Activated CD4-positive, alpha-beta T cell treated with anti-CD3 and anti-CD28 coated beads, Interleukin-2, amount 10 ng/mL, durations not matched to agents 24 days and 14 days (primary cell): ENCODE results near the gene TUBB6. TPM values are rescaled to one million over a fixed set of nuclear protein-coding genes. Genes with fewer than 3 reads are reported as not detected.

Experiments
- DNase-seq: peaks from one replicate; pipeline ENCODE4 v3.0.0; 2022
- H3K27ac Mint-ChIP-seq: one replicate; pipeline ENCODE4 v1.8.0; 2022; ENCODE audit warnings: mild to moderate bottlenecking, mixed read lengths
- H3K27me3 Mint-ChIP-seq: one replicate; pipeline ENCODE4 v1.8.0; 2022; ENCODE audit warnings: mixed read lengths
- H3K36me3 Mint-ChIP-seq: one replicate; pipeline ENCODE4 v1.8.0; 2022; ENCODE audit warnings: low read depth, mild to moderate bottlenecking, mixed read lengths
- H3K4me1 Mint-ChIP-seq: one replicate; pipeline ENCODE4 v1.8.0; 2021; ENCODE audit warnings: mixed read lengths
- H3K4me3 Mint-ChIP-seq: one replicate; pipeline ENCODE4 v1.8.0; 2022; ENCODE audit warnings: mild to moderate bottlenecking, moderate library complexity, mixed read lengths
- H3K9me3 Mint-ChIP-seq: one replicate; pipeline ENCODE4 v1.8.0; 2021; ENCODE audit warnings: mixed read lengths
- intact Hi-C: fragments of 100-400 bp; cut with micrococcal nuclease; formaldehyde crosslinking; loops from one replicate; pipeline ENCODE4 v1.15.1; 2023
- total RNA-seq: library from RNA; stranded (reverse); gene quantifications from 2 replicates; pipeline ENCODE4 v1.2.3, GENCODE V29; 2022

The TUBB6 gene
- total RNA-seq, 1 donor from 2014 or later = 40.2 TPM

- intact Hi-C loops = no loop called here
- Mint-ChIP-seq H3K9me3 (no peaks in the 10 kb centered on the region), H3K4me1 (peaks cover 7% of the 10 kb centered on the region), H3K36me3 (peaks cover 43% of the 10 kb centered on the region), H3K27me3 (no peaks in the 10 kb centered on the region), H3K27ac (no peak overlapping the region), H3K4me3 (no peak overlapping the region)
- DNase-seq = no peak
Measured at GRCh38 chr18:12329125-12329698, 21.2 kb downstream of the TUBB6 start.

DNA sequence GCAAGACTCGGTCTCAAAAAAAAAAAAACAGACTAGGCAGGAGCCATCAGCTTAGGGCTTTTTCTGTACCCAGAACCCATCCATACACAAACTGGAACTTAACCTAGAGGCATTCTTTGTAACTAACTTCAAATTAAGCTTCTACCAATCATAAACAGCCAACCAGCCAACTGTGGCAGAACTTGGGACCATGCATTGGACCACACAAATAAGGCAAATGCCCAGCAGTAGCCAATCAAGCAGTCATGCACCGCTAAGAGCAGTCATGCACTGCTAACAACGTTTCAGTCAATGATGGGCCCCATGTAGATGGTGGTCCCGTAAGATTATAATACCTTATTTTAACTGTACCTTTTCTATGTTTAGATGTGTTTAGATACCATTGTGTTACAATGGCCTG, 22.7 kb downstream of the TUBB6 start:
- intact Hi-C loops = no loop called here
- Mint-ChIP-seq H3K4me3 (no peak overlapping the region), H3K4me1 (peaks cover 7% of the 10 kb centered on the region), H3K27me3 (no peaks in the 10 kb centered on the region), H3K9me3 (no peaks in the 10 kb centered on the region), H3K36me3 (peaks cover 47% of the 10 kb centered on the region), H3K27ac (no peak overlapping the region)
- no peak for DNase-seq

DNA sequence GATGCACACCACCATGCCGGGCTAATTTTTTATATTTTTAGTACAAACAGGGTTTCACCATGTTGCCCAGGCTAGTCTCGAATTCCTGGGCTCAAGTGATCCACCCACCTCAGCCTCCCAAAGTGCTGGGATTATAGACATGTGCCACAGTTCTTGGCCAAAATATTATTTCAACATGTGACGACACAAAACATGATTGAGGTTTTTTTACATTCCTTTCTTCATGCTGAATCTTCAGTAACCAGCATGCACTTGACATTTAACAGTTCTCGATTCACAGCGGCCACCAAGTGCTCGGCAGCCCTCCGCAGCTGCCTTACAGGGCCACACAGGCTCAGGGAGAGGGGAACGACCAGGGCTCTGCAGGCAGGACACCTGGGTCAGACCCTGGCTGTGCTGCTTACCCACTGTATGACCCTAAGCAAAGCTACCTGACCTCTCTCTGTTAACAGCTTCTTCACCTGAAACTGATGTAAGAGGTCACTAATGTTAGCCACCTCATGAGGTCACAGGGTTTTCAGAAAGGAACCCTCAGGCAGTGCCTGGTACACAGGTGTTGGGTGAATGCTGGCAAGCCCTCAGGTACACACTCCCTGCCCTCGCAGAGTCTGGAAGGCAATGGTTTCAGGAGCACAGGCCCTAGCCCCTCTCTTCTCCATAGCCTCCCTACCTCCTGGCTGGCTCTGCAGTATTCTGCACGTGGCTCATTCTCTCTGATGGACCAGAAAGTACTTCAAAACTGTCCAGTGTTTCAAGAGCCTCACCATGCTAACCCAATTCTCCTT, 25.7 kb downstream of the TUBB6 start:
- H3K4me3 Mint-ChIP-seq = no peak overlapping the region
- H3K27ac Mint-ChIP-seq = no peak overlapping the region
- intact Hi-C loops = no loop called here
- H3K9me3 Mint-ChIP-seq = no peaks in the 10 kb centered on the region
- no peaks in the 10 kb centered on the region for H3K27me3 Mint-ChIP-seq
- H3K4me1 Mint-ChIP-seq = no peaks in the 10 kb centered on the region
- DNase-seq = no peak
- H3K36me3 Mint-ChIP-seq = peaks cover 42% of the 10 kb centered on the region

DNA sequence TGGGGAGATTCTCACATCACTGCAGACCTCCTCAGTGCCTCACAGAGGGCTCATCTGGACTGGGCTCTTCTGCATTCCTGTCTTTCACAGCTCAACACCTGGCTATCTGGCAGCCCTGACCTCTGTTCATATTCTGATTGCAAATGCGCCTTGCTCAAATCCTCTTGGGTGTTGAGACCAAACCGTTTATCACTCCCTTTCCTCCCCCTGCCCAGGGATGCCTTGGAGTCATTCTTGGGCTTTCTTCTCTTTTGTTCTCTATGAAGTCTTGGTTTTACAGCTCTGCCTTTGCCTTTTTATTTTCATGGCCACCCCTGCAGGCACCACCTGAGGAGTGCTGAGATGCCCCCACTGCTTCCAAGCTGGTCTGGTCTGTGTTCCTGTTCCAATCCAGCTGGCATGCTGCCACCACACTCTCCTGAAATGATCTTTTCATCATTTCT, 26.3 kb downstream of the TUBB6 start:
- H3K4me1 Mint-ChIP-seq = no peaks in the 10 kb centered on the region
- H3K4me3 Mint-ChIP-seq = no peak overlapping the region
- DNase-seq = no peak
- no peaks in the 10 kb centered on the region for H3K9me3 Mint-ChIP-seq
- no peaks in the 10 kb centered on the region for H3K27me3 Mint-ChIP-seq
- no peak overlapping the region for H3K27ac Mint-ChIP-seq
- intact Hi-C loops = no loop called here
- peaks cover 39% of the 10 kb centered on the region for H3K36me3 Mint-ChIP-seq

GRCh38 chr18:12334863-12335262, 26.8 kb downstream of the TUBB6 start:
- no peaks in the 10 kb centered on the region for H3K4me1 Mint-ChIP-seq
- intact Hi-C loops = no loop called here
- H3K36me3 Mint-ChIP-seq = peaks cover 35% of the 10 kb centered on the region
- no peak overlapping the region for H3K27ac Mint-ChIP-seq
- H3K4me3 Mint-ChIP-seq = no peak overlapping the region
- H3K27me3 Mint-ChIP-seq = no peaks in the 10 kb centered on the region
- DNase-seq = no peak
- H3K9me3 Mint-ChIP-seq = no peaks in the 10 kb centered on the region

DNA sequence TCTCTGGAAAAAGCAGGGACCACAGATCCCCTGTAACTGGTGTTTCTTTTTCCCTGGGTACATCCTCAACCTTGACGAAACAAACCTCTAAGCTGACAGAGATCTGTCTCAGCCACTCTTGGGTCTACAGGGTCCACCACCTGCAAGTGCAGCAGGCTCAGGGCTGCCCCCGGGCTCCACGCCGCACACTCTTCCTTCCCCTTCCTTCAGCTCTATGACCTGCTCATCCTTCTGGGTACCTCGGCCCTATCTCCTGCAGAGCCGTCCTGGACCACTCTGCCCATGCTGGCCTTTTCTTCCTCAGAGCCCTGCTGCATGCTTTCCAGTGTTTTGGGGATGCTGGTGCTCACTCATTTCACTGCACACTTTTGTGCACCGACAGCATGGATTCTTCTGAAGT, 27.5 kb downstream of the TUBB6 start:
- intact Hi-C loops = no loop called here
- Mint-ChIP-seq H3K27me3 (no peaks in the 10 kb centered on the region), H3K27ac (peak overlapping the region; percentile 46), H3K36me3 (peaks cover 40% of the 10 kb centered on the region), H3K4me3 (no peak overlapping the region), H3K9me3 (no peaks in the 10 kb centered on the region), H3K4me1 (no peaks in the 10 kb centered on the region)
- no peak for DNase-seq

DNA sequence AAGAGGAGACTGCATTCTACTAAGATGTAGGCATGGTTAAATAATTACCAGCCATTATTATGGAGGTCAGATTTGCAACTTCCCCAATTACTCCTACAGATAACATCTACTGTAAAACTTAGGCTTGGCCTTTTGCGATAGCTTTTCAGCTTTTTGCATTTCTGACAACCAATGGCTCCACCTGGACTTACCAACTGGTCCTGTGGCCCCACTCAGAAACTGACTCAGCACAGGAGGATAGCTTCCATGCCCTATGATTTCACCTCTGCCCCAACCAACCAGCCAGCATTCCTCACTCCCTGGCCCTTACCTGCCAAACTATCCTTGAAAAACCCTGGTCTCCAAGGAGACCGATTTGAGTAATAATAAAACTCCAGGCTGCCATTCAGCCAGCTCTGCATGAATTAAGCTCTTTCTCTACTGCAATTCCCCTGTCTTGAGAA, 28.2 kb downstream of the TUBB6 start:
- no peak for DNase-seq
- H3K4me1 Mint-ChIP-seq = no peaks in the 10 kb centered on the region
- no peak overlapping the region for H3K4me3 Mint-ChIP-seq
- no peak overlapping the region for H3K27ac Mint-ChIP-seq
- H3K36me3 Mint-ChIP-seq = peaks cover 40% of the 10 kb centered on the region
- no peaks in the 10 kb centered on the region for H3K9me3 Mint-ChIP-seq
- H3K27me3 Mint-ChIP-seq = no peaks in the 10 kb centered on the region
- intact Hi-C loops = no loop called here

DNA sequence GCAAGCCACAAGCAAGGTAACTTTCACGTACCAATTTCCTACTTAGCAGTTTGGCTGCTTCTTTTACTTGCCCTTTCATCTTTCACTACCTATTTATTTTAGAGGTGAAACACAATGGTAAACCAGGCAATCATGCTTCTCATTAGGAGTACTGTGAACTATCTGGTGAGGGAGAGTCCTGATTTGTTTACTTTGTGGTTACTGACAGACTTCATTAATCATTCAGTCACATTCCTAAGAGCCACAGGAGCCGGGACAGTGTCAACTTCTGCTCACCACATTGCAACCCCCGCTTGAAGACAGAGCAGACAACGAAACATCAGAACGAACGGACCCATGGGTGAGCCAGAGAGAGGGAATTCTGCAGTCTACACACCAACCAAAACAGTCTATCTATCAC, 28.8 kb downstream of the TUBB6 start:
- no peak overlapping the region for H3K27ac Mint-ChIP-seq
- H3K9me3 Mint-ChIP-seq = no peaks in the 10 kb centered on the region
- no peaks in the 10 kb centered on the region for H3K4me1 Mint-ChIP-seq
- DNase-seq = no peak
- H3K27me3 Mint-ChIP-seq = no peaks in the 10 kb centered on the region
- no peak overlapping the region for H3K4me3 Mint-ChIP-seq
- H3K36me3 Mint-ChIP-seq = peaks cover 46% of the 10 kb centered on the region
- intact Hi-C loops = no loop called here

DNA sequence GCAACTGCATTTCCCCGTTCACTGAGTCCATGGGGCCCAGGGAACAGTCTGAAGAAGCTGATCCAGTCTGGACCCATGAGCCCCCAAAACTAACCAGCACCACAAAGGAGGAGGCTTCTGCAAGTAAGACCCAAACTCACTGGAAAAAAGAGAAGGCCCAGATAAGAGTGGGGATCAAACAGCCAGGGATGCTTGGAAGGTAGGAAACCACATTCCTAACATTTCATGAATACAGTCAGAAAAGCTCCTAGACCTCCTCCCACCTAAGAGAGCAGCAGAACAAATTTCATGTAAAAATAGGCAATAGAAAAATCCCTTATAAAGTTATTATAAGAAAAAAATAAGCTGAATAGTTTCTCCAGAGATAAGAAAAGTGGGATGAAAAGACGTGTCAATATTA, 30.3 kb downstream of the TUBB6 start:
- no peak for DNase-seq
- Mint-ChIP-seq H3K27me3 (no peaks in the 10 kb centered on the region), H3K4me3 (no peak overlapping the region), H3K36me3 (peaks cover 57% of the 10 kb centered on the region), H3K9me3 (no peaks in the 10 kb centered on the region), H3K4me1 (peaks cover 1% of the 10 kb centered on the region), H3K27ac (no peak overlapping the region)
- intact Hi-C loops = no loop called here

DNA sequence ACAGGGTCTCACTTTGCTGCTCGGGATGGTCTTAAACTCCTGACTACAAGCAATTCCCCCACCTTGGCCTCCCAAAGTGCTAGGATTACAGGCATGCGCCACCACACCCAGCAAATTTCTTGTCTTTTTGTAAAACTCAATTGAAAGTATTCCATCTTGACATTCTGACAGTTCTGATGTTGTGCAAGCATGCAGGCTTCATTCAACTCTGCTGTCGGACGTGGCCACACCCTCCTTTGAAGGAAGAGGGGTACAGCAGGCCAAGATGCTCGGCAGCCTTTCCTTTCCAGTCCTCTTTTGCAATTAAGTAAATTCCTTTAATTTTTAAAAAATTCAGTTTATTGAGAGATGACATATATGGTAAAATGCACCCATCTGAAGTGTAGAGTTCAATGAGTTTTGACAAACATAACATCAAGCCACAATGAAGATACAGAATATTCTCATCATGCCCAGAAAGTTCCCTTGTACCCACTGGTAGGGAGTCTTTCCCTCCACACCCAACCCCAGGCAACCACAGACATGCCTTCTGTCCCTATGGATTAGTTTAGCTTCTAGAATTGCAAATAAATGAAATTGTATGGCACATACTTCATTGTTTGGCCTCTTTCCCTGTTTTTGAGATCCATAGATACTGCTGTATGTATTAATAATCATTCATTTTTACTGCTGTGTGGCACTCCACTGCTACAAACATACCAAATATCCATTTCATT, 33.1 kb downstream of the TUBB6 start:
- Mint-ChIP-seq H3K27ac (no peak overlapping the region), H3K4me1 (peaks cover 1% of the 10 kb centered on the region), H3K4me3 (no peak overlapping the region)

DNA sequence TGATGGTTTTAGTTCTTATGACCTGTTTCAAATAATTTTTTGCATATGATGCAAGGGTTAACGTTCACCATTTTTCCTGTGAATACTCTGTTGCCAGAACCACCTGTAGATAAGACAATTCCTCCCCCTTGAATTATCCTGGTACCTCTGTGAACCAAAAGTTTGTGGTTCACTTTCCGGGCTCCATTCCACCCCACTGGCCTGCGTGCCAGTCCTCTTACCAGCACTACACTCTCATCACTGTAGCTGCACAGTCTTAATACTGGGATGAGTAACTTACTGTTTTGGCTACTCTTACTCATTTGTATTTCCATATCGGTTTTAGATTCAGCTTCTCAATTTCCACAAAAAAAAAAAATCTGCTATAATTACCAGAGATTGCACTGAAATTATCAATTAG, 34.6 kb downstream of the TUBB6 start:
- H3K27ac Mint-ChIP-seq = no peak overlapping the region
- H3K4me3 Mint-ChIP-seq = no peak overlapping the region
- no peak for DNase-seq
- H3K4me1 Mint-ChIP-seq = peaks cover 1% of the 10 kb centered on the region
- H3K9me3 Mint-ChIP-seq = no peaks in the 10 kb centered on the region
- intact Hi-C loops = no loop called here
- no peaks in the 10 kb centered on the region for H3K27me3 Mint-ChIP-seq
- H3K36me3 Mint-ChIP-seq = peaks cover 50% of the 10 kb centered on the region

More for the DNA sequence above, 33.1 kb downstream of the TUBB6 start:
- intact Hi-C loops = no loop called here
- H3K9me3 Mint-ChIP-seq = no peaks in the 10 kb centered on the region
- peaks cover 52% of the 10 kb centered on the region for H3K36me3 Mint-ChIP-seq
- H3K27me3 Mint-ChIP-seq = no peaks in the 10 kb centered on the region
- no peak for DNase-seq

- Mint-ChIP-seq H3K27me3 (no peaks in the 10 kb centered on the region), H3K36me3 (peaks cover 52% of the 10 kb centered on the region), H3K4me3 (no peak overlapping the region), H3K4me1 (peaks cover 1% of the 10 kb centered on the region), H3K9me3 (no peaks in the 10 kb centered on the region), H3K27ac (peak overlapping the region; percentile 2)
- DNase-seq = no peak
- intact Hi-C loops = no loop called here
Measured at GRCh38 chr18:12345491-12346239, 37.6 kb downstream of the TUBB6 start.

DNA sequence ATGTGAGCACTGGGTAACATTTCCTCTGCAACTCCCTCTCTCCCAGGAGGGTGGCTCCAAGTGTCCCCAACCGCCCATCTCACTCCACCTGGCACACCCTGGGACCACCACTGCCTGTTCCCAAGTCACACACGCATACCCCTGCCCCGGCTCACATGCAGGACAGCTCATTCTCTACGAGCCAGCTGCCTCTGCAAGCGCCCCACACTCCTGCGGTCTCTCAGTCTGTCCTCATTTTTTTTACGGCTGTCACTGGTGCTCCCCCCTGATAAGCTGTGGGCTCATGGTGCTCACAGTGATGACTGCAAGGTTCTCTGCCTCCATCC, 38.2 kb downstream of the TUBB6 start:
- no peak for DNase-seq
- H3K27me3 Mint-ChIP-seq = no peaks in the 10 kb centered on the region
- peaks cover 55% of the 10 kb centered on the region for H3K36me3 Mint-ChIP-seq
- intact Hi-C loops = no loop called here
- H3K27ac Mint-ChIP-seq = peak overlapping the region; percentile 51
- H3K9me3 Mint-ChIP-seq = no peaks in the 10 kb centered on the region
- H3K4me3 Mint-ChIP-seq = no peak overlapping the region
- H3K4me1 Mint-ChIP-seq = peaks cover 1% of the 10 kb centered on the region

- intact Hi-C loops = no loop called here
- H3K27me3 Mint-ChIP-seq = no peaks in the 10 kb centered on the region
- H3K27ac Mint-ChIP-seq = no peak overlapping the region
- no peaks in the 10 kb centered on the region for H3K4me1 Mint-ChIP-seq
- H3K9me3 Mint-ChIP-seq = no peaks in the 10 kb centered on the region
- no peak overlapping the region for H3K4me3 Mint-ChIP-seq
- peaks cover 51% of the 10 kb centered on the region for H3K36me3 Mint-ChIP-seq
- DNase-seq = no peak
Measured at GRCh38 chr18:12347895-12348294, 39.9 kb downstream of the TUBB6 start.
